K562 (cell line): ENCODE results near the gene SH2D3A. TPM values are rescaled to one million over a fixed set of nuclear protein-coding genes. Genes with fewer than 3 reads are reported as not detected.

ENCODE experiments used
- ATF7 ChIP-seq: fragments of 450-650 bp; IDR thresholded peaks from 2 replicates; pipeline ENCODE4 v1.7.1; 2014; ENCODE audit warnings: mild to moderate bottlenecking, moderate library complexity
- CEBPG ChIP-seq, 3 experiments: fragments of 200-800 bp in 1 of 3; sonication (Bioruptor generic) in 1 of 3; sonication (generic) in 1 of 3; formaldehyde crosslinking in 1 of 3; IDR thresholded peaks in 2 of 3; conservative IDR thresholded peaks in 1 of 3; 2 replicates each; pipeline versions ENCODE4 v1.6.1 to v1.8.0; 2016 to 2022; ENCODE audit warnings: missing compliant biosample characterization in 2 of 3, missing genetic modification characterization in 2 of 3, mild to moderate bottlenecking in 1 of 3, missing genetic modification reagents in 1 of 3
- ELF1 ChIP-seq: fragments of 200-800 bp; sonication (Bioruptor generic); IDR thresholded peaks from 2 replicates; pipeline ENCODE4 v1.6.1; 2016; ENCODE audit warnings: missing genetic modification characterization, missing compliant biosample characterization
- POLR2B ChIP-seq: fragments of 450-650 bp; IDR thresholded peaks from 2 replicates; pipeline ENCODE4 v1.6.1; 2018; ENCODE audit warnings: low read depth; ENCODE audit not compliant: partially characterized antibody
- RCOR1 ChIP-seq, 2 experiments: IDR thresholded peaks; 2 replicates each; pipeline ENCODE4 v1.6.1; 2012; ENCODE audit warnings: low read depth in 2 of 2, low read length in 2 of 2, borderline replicate concordance in 1 of 2, improper control_type of control experiment in 1 of 2
- SIN3B ChIP-seq: fragments of 450-650 bp; IDR thresholded peaks from 2 replicates; pipeline ENCODE4 v1.6.1; 2017; ENCODE audit warnings: low read depth, mild to moderate bottlenecking, moderate library complexity
- STAG1 ChIP-seq: sonication (generic); formaldehyde crosslinking; IDR thresholded peaks from 2 replicates; pipeline ENCODE4 v1.5.0; 2020; ENCODE audit warnings: missing genetic modification reagents, borderline replicate concordance
- TAL1 ChIP-seq: fragments of 450-650 bp; IDR thresholded peaks from 2 replicates; pipeline ENCODE4 v1.6.1; 2016; ENCODE audit warnings: mild to moderate bottlenecking
- polyA plus RNA-seq, 8 experiments: library from polyadenylated mRNA; depleted of rRNA in 4 of 8; stranded (reverse) in 5 of 8; unstranded in 3 of 8; fragments of >200 nt; fragmentation: Nextera tagmentation in 2 of 8; fragmentation: Illumina TruSeq in 1 of 8; extraction: Ambion mirVana in 2 of 8; extraction: Trizol in 1 of 8; gene quantifications; 2 replicates each; pipeline versions ENCODE4 v1.2.1 to v1.2.3, GENCODE V29; 2011 to 2014; ENCODE audit warnings: inconsistent platforms in 1 of 8, missing spikeins in 1 of 8
- total RNA-seq, 7 experiments: library from RNA; depleted of rRNA in 6 of 7; stranded (reverse); fragments of >200 nt in 6 of 7; fragmentation: Illumina TruSeq in 2 of 7; extraction: Trizol in 2 of 7; gene quantifications; 2 replicates each; pipeline versions ENCODE4 v1.2.1 to v1.2.3, GENCODE V29; 2011 to 2021; ENCODE audit warnings: low replicate concordance in 1 of 7
- TF ChIP-seq, protein P1 (sequence below), 3 experiments: IDR thresholded peaks in 2 of 3; conservative IDR thresholded peaks in 1 of 3; 2 replicates each; pipeline ENCODE4 v1.5.1; 2011 to 2012; ENCODE audit warnings: low read length in 3 of 3, mild to moderate bottlenecking in 3 of 3, control low read depth in 2 of 3, improper control_type of control experiment in 1 of 3, inconsistent platforms in 1 of 3, low read depth in 1 of 3, mixed read lengths in 1 of 3, moderate library complexity in 1 of 3; ENCODE audit not compliant: insufficient read depth in 2 of 3
- TF ChIP-seq, protein P2 (sequence below): fragments of 200-600 bp; sonication (generic); IDR thresholded peaks from one replicate; pipeline ENCODE4 v1.6.1; 2012; ENCODE audit warnings: mild to moderate bottlenecking, low read depth, low read length, inconsistent platforms

Gene SH2D3A
- total and polyA plus RNA-seq, 9 of the 15 experiments (the other 6 are each of a cell fraction or from before 2014, with no cell fraction given) = 0.75 to 26.3 (median 8.9) TPM

DNA sequence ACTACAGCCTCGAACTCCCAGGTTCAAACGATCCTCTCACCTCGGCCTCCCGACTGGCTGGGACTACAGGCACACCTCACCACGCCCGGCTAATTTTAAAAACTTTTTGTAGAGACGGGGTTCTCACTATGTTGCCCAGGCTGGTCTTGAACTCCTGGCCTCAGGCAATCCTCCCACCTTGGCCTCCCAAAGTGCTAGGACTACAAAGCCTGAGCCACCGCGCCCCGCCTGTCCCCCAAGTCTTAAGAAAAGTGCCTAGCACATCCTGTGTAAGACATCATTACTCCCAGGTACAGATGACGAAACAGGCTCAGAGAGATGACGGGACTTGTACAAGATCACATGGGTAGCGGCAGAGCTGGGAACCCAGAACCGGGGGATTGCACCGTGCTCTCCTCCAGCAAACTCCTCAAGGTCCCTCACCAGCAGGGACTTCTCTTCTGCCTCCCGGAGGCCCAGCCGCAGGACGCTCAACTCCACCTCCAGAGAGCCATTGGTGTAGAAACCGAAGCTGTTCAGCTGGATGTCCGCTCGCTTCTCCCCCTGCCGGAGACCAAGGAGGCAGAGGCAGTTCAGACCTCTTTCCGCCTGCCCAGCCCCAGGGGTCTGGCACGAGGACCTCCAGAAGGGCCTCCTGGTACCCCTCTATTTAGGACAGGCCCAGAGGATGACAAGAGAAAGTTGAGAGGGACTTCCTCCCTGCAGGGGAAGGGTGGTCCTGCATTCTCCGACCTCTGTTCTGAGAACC lies 30.9 kb downstream of the SH2D3A start (continued):
- TF ChIP-seq, protein P1, sequence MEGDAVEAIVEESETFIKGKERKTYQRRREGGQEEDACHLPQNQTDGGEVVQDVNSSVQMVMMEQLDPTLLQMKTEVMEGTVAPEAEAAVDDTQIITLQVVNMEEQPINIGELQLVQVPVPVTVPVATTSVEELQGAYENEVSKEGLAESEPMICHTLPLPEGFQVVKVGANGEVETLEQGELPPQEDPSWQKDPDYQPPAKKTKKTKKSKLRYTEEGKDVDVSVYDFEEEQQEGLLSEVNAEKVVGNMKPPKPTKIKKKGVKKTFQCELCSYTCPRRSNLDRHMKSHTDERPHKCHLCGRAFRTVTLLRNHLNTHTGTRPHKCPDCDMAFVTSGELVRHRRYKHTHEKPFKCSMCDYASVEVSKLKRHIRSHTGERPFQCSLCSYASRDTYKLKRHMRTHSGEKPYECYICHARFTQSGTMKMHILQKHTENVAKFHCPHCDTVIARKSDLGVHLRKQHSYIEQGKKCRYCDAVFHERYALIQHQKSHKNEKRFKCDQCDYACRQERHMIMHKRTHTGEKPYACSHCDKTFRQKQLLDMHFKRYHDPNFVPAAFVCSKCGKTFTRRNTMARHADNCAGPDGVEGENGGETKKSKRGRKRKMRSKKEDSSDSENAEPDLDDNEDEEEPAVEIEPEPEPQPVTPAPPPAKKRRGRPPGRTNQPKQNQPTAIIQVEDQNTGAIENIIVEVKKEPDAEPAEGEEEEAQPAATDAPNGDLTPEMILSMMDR (IDR thresholded peaks at IDR 0.05 in 2 of 3, conservative IDR thresholded peaks at IDR 0.05 in 1 of 3; ENCODE audit: insufficient read depth in 2 of 3, low read depth in 1 of 3, low read length in 3 of 3) = peak; percentile 74 to 88 (median 76)
- peak; percentile 72 for TF ChIP-seq CEBPG (CRISPR knock-in tag; IDR thresholded peaks at IDR 0.05)
- TF ChIP-seq CEBPG (tag; conservative IDR thresholded peaks at IDR 0.05 in 1 of 2, IDR thresholded peaks at IDR 0.05 in 1 of 2) = peak; percentile 52 to 78; a peak in 3 of 4 replicates
- TF ChIP-seq ELF1 (tag) = no peak
- TF ChIP-seq, protein P2, sequence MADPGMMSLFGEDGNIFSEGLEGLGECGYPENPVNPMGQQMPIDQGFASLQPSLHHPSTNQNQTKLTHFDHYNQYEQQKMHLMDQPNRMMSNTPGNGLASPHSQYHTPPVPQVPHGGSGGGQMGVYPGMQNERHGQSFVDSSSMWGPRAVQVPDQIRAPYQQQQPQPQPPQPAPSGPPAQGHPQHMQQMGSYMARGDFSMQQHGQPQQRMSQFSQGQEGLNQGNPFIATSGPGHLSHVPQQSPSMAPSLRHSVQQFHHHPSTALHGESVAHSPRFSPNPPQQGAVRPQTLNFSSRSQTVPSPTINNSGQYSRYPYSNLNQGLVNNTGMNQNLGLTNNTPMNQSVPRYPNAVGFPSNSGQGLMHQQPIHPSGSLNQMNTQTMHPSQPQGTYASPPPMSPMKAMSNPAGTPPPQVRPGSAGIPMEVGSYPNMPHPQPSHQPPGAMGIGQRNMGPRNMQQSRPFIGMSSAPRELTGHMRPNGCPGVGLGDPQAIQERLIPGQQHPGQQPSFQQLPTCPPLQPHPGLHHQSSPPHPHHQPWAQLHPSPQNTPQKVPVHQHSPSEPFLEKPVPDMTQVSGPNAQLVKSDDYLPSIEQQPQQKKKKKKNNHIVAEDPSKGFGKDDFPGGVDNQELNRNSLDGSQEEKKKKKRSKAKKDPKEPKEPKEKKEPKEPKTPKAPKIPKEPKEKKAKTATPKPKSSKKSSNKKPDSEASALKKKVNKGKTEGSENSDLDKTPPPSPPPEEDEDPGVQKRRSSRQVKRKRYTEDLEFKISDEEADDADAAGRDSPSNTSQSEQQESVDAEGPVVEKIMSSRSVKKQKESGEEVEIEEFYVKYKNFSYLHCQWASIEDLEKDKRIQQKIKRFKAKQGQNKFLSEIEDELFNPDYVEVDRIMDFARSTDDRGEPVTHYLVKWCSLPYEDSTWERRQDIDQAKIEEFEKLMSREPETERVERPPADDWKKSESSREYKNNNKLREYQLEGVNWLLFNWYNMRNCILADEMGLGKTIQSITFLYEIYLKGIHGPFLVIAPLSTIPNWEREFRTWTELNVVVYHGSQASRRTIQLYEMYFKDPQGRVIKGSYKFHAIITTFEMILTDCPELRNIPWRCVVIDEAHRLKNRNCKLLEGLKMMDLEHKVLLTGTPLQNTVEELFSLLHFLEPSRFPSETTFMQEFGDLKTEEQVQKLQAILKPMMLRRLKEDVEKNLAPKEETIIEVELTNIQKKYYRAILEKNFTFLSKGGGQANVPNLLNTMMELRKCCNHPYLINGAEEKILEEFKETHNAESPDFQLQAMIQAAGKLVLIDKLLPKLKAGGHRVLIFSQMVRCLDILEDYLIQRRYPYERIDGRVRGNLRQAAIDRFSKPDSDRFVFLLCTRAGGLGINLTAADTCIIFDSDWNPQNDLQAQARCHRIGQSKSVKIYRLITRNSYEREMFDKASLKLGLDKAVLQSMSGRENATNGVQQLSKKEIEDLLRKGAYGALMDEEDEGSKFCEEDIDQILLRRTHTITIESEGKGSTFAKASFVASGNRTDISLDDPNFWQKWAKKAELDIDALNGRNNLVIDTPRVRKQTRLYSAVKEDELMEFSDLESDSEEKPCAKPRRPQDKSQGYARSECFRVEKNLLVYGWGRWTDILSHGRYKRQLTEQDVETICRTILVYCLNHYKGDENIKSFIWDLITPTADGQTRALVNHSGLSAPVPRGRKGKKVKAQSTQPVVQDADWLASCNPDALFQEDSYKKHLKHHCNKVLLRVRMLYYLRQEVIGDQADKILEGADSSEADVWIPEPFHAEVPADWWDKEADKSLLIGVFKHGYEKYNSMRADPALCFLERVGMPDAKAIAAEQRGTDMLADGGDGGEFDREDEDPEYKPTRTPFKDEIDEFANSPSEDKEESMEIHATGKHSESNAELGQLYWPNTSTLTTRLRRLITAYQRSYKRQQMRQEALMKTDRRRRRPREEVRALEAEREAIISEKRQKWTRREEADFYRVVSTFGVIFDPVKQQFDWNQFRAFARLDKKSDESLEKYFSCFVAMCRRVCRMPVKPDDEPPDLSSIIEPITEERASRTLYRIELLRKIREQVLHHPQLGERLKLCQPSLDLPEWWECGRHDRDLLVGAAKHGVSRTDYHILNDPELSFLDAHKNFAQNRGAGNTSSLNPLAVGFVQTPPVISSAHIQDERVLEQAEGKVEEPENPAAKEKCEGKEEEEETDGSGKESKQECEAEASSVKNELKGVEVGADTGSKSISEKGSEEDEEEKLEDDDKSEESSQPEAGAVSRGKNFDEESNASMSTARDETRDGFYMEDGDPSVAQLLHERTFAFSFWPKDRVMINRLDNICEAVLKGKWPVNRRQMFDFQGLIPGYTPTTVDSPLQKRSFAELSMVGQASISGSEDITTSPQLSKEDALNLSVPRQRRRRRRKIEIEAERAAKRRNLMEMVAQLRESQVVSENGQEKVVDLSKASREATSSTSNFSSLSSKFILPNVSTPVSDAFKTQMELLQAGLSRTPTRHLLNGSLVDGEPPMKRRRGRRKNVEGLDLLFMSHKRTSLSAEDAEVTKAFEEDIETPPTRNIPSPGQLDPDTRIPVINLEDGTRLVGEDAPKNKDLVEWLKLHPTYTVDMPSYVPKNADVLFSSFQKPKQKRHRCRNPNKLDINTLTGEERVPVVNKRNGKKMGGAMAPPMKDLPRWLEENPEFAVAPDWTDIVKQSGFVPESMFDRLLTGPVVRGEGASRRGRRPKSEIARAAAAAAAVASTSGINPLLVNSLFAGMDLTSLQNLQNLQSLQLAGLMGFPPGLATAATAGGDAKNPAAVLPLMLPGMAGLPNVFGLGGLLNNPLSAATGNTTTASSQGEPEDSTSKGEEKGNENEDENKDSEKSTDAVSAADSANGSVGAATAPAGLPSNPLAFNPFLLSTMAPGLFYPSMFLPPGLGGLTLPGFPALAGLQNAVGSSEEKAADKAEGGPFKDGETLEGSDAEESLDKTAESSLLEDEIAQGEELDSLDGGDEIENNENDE = peak; percentile 39
- no peak for TF ChIP-seq TAL1
- TF ChIP-seq ATF7 = peak; percentile 77
- TF ChIP-seq SIN3B = 0 out of 2 replicates have a peak, but pooled peaks have one; percentile 8
- peak; percentile 17; the same call in 1 of the 2 replicates for TF ChIP-seq STAG1 (CRISPR knock-in tag)
- TF ChIP-seq RCOR1 (IDR thresholded peaks at IDR 0.05; ENCODE audit: borderline replicate concordance in 1 of 2, low read depth in 2 of 2, low read length in 2 of 2) = peak in 1 of 2 experiments; percentile 50; a peak in 1 of 4 replicates
- peak; percentile 46 for TF ChIP-seq POLR2B
